ENCODE data around the gene GNB1. TPM values are rescaled to one million over a fixed set of nuclear protein-coding genes. Genes with fewer than 3 reads are reported as not detected.

Gene GNB1
- total and polyA plus RNA-seq, 2 of the 4 experiments (the other 2 are of a cell fraction): 73.5 to 371 TPM

DNA sequence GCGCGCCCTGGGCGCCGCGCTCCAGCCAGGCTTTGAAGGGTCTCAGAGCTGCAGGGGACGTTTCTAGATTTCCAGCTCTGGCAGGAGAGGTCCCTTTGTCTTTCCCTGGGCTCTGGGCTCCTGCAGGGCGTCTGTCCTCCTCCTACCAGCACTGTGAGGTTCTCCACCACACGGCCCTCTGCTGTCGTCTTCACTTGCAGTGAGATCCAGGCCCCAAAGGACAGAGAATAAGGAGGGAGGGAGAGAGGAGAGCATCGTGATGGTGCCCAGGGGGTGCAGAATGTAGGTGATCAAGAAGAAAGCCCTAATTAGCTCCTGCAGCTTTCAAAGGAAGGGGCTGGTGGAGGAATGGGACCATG is 4.2 kb upstream of the GNB1 start:
- Histone ChIP-seq H4K20me1 (ENCODE audit: insufficient read depth, low read length) (0 out of 2 replicates have a peak, but pooled peaks cover under 1% of the 10 kb centered on the region), H2BK120ac (ENCODE audit: low read depth, low read length) (no peak overlapping the region), H3K18ac (ENCODE audit: low read depth, low read length) (no peak overlapping the region), H3K4me1 (ENCODE audit: control insufficient read depth, insufficient read depth, low read length) (peaks cover 8% of the 10 kb centered on the region), H3K23ac (ENCODE audit: low read depth, low read length) (no peak overlapping the region), H2AK5ac (ENCODE audit: low read depth, low read length) (no peak overlapping the region), H2AFZ (replicated peaks; ENCODE audit: low read length, poor library complexity) (peak overlapping the region; percentile 41), H3K9me1 (ENCODE audit: insufficient read depth, low read length) (peaks cover 2% of the 10 kb centered on the region), H4K91ac (ENCODE audit: insufficient read depth, low read depth, low read length) (no peak overlapping the region), H3K27me3 (ENCODE audit: control insufficient read depth, insufficient read depth, low read length) (peaks cover 2% of the 10 kb centered on the region; the same call in 1 of the 2 replicates), H3K79me1 (ENCODE audit: low read depth in 1 of 2, low read length in 2 of 2) (peaks cover 13 to 14% of the 10 kb centered on the region in 2 experiments), H4K8ac (ENCODE audit: low read depth in 2 of 2, low read length in 2 of 2) (no peak overlapping the region), H3K9ac (ENCODE audit: low read depth, low read length) (no peak overlapping the region), H4K5ac (ENCODE audit: low read depth, low read length) (no peak overlapping the region), H3K4me3 (ENCODE audit: insufficient read depth, low read depth, low read length) (no peak overlapping the region), H2AK9ac (replicated peaks; ENCODE audit: low read depth, low read length, poor library complexity) (peak overlapping the region; percentile 40), H2BK20ac (ENCODE audit: low read depth, low read length) (no peak overlapping the region), H3K14ac (replicated peaks; ENCODE audit: low read depth, low read length) (no peak overlapping the region), H3K9me3 (ENCODE audit: control insufficient read depth, insufficient read depth, low read length) (no peaks in the 10 kb centered on the region), H2BK15ac (ENCODE audit: low read depth, low read length) (no peak overlapping the region), H2BK5ac (ENCODE audit: low read depth, low read length, poor library complexity, severe bottlenecking) (no peak overlapping the region), H3K27ac (ENCODE audit: insufficient read depth, low read length) (no peak overlapping the region), H3K36me3 (ENCODE audit: control insufficient read depth, insufficient read depth, low read length) (no peaks in the 10 kb centered on the region), H3K56ac (ENCODE audit: extremely low read depth, insufficient read depth, low read length) (no peak overlapping the region), H3K4ac (ENCODE audit: low read depth, low read length) (no peak overlapping the region; the same call in 1 of the 2 replicates), H3K4me2 (ENCODE audit: low read depth, low read length) (no peak overlapping the region)
- dilution Hi-C loops (cut with HindIII; ENCODE audit: low sequenced_read_pairs, unreplicated experiment) (no loop called here), intact Hi-C loops (cut with micrococcal nuclease) (no loop called here), in situ Hi-C loops (cut with MboI; ENCODE audit: low sequenced_read_pairs) (no loop called here)
- DNase-seq: no peak
- no peak for ATAC-seq (ENCODE audit: low read depth)
- TF ChIP-seq, protein P1, sequence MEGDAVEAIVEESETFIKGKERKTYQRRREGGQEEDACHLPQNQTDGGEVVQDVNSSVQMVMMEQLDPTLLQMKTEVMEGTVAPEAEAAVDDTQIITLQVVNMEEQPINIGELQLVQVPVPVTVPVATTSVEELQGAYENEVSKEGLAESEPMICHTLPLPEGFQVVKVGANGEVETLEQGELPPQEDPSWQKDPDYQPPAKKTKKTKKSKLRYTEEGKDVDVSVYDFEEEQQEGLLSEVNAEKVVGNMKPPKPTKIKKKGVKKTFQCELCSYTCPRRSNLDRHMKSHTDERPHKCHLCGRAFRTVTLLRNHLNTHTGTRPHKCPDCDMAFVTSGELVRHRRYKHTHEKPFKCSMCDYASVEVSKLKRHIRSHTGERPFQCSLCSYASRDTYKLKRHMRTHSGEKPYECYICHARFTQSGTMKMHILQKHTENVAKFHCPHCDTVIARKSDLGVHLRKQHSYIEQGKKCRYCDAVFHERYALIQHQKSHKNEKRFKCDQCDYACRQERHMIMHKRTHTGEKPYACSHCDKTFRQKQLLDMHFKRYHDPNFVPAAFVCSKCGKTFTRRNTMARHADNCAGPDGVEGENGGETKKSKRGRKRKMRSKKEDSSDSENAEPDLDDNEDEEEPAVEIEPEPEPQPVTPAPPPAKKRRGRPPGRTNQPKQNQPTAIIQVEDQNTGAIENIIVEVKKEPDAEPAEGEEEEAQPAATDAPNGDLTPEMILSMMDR (conservative IDR thresholded peaks at IDR 0.05; ENCODE audit: low read depth, low read length): no peak
- no peak for TF ChIP-seq FOS (IDR thresholded peaks at IDR 0.05; ENCODE audit: low read depth, low read length)
- TF ChIP-seq CHD1 (IDR thresholded peaks at IDR 0.05; ENCODE audit: low read depth, low read length): no peak
- no peak for TF ChIP-seq MAZ (IDR thresholded peaks at IDR 0.05; ENCODE audit: borderline replicate concordance, low read depth, low read length)
- TF ChIP-seq RFX5 (IDR thresholded peaks at IDR 0.05; ENCODE audit: low read depth, low read length): no peak
- no peak for TF ChIP-seq RAD21 (IDR thresholded peaks at IDR 0.05; ENCODE audit: low read length)
- no peak for TF ChIP-seq POLR2A (IDR thresholded peaks at IDR 0.05; ENCODE audit: low read depth, low read length)
- TF ChIP-seq MAFK (IDR thresholded peaks at IDR 0.05; ENCODE audit: low read depth, low read length): no peak
- TF ChIP-seq, protein P2, sequence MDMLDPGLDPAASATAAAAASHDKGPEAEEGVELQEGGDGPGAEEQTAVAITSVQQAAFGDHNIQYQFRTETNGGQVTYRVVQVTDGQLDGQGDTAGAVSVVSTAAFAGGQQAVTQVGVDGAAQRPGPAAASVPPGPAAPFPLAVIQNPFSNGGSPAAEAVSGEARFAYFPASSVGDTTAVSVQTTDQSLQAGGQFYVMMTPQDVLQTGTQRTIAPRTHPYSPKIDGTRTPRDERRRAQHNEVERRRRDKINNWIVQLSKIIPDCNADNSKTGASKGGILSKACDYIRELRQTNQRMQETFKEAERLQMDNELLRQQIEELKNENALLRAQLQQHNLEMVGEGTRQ (IDR thresholded peaks at IDR 0.05; ENCODE audit: low read depth, low read length): no peak
- no peak for TF ChIP-seq MXI1 (IDR thresholded peaks at IDR 0.05; ENCODE audit: borderline replicate concordance, low read depth, low read length)
- TF ChIP-seq RCOR1 (IDR thresholded peaks at IDR 0.05; ENCODE audit: insufficient replicate concordance, low read length): no peak
- no peak for TF ChIP-seq BHLHE40 (IDR thresholded peaks at IDR 0.05; ENCODE audit: low read depth, low read length)
- TF ChIP-seq SMC3 (IDR thresholded peaks at IDR 0.05; ENCODE audit: low read depth, low read length): no peak
- ChIA-PET POLR2A (ENCODE audit: unreplicated experiment) (no interaction called here), CTCF (interaction anchor here (1.1 kb wide), 1 partner anchor 11 kb away, joined by 3 read pairs; no protein-coding TSS in a partner anchor)
- WGBS, 2 experiments (ENCODE audit: extremely low coverage in 2 of 2, insufficient read length in 1 of 2): 56% methylated on average over 6 of the region's 10 CpGs; no CpG with 5 or more reads in 1 of the 2 experiments
- no TSS peak for BruUV-seq (replicated peaks)

Measured in IMR-90 (cell line).